Measurements from ENCODE around the gene GCKR.

Gene GCKR

GRCh38 chr2:27485496-27485895, 11.1 kb upstream of the GCKR start:
- H3K27ac ChIP-seq, result no peak overlapping the region
- TF ChIP-seq, protein P1, sequence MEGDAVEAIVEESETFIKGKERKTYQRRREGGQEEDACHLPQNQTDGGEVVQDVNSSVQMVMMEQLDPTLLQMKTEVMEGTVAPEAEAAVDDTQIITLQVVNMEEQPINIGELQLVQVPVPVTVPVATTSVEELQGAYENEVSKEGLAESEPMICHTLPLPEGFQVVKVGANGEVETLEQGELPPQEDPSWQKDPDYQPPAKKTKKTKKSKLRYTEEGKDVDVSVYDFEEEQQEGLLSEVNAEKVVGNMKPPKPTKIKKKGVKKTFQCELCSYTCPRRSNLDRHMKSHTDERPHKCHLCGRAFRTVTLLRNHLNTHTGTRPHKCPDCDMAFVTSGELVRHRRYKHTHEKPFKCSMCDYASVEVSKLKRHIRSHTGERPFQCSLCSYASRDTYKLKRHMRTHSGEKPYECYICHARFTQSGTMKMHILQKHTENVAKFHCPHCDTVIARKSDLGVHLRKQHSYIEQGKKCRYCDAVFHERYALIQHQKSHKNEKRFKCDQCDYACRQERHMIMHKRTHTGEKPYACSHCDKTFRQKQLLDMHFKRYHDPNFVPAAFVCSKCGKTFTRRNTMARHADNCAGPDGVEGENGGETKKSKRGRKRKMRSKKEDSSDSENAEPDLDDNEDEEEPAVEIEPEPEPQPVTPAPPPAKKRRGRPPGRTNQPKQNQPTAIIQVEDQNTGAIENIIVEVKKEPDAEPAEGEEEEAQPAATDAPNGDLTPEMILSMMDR (conservative IDR thresholded peaks at IDR 0.05), result no peak

DNA sequence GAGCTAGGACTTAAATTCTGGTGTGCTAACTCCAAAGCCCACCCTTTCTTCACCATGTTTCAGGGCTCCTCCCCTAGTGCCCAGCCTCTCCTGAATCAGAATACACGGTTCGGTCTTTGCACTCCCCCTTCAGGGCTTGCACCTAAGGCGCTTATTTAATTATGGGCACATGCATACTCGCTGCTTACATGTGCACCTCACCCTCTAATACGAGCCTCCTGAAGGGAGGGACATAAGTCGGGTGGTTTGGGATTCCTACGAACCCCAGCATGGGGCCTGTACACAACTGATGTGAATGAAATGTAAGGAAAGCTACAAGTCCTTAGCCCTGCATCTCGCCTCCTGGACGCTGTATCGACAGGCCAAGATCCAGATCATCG, 7.5 kb upstream of the GCKR start:
- H3K27ac ChIP-seq, result peak overlapping the region; percentile 71

DNA sequence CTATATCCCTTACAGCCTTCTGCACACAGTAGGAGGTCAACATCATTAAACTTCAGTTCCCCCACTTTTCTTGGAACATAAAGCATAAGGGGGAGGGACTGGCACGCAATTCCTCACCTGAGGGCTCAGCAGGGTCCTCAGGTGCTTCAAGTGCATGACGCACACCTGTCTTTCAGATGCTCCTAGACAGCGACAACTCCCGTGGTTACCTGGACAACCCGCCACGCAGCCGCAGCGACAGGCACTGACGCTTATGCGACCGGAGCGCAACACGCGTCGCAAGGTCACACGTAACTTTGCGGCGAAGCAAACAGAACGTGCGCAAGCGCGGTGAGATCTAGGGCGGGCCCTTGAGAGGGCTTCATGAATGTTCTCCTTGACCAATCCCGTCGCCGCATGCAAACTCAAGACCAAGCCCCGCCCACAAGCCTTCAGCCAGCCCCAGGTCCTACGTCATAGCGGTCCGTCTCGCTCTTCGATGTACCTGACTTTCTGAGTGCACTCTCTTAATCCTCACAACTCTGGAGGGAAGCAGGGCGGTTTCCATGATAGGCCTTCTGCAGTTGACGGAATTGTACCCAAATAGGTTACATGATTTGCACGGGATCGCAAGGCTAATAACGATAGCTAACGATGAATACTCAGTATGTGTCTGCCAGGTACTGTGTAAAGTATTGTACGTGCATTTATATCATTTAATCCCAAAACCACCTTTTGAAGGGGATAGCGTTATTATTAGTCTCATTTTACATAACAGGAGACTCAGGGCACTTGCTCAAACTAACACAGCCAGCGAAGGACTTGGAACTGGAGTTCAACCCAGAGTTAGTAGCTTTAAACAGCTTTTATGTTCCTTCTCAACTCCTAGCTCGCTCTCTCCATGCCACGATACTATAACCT, 6.9 kb upstream of the GCKR start, which contains the start of gene IFT172:
Gene IFT172 (minus strand): TSS at position 246 of the 900 bp plus-strand sequence. CDS start 90 bp downstream, at position 156.
- TF ChIP-seq, protein P1 (conservative IDR thresholded peaks at IDR 0.05), result no peak
- H3K27ac ChIP-seq, result peak within 1 kb of the TSS; percentile 71

More for the DNA sequence above, 7.5 kb upstream of the GCKR start:
- TF ChIP-seq, protein P1 (conservative IDR thresholded peaks at IDR 0.05), result no peak

- TF ChIP-seq, protein P1 (conservative IDR thresholded peaks at IDR 0.05), result no peak
Observed at GRCh38 chr2:27492557-27492956, 4.1 kb upstream of the GCKR start.

GRCh38 chr2:27493948-27494283, 2.7 kb upstream of the GCKR start:
- TF ChIP-seq, protein P1 (conservative IDR thresholded peaks at IDR 0.05), result no peak
- H3K27ac ChIP-seq, result no peak overlapping the region

More at GRCh38 chr2:27492557-27492956, 4.1 kb upstream of the GCKR start:
- no peak overlapping the region for H3K27ac ChIP-seq

DNA sequence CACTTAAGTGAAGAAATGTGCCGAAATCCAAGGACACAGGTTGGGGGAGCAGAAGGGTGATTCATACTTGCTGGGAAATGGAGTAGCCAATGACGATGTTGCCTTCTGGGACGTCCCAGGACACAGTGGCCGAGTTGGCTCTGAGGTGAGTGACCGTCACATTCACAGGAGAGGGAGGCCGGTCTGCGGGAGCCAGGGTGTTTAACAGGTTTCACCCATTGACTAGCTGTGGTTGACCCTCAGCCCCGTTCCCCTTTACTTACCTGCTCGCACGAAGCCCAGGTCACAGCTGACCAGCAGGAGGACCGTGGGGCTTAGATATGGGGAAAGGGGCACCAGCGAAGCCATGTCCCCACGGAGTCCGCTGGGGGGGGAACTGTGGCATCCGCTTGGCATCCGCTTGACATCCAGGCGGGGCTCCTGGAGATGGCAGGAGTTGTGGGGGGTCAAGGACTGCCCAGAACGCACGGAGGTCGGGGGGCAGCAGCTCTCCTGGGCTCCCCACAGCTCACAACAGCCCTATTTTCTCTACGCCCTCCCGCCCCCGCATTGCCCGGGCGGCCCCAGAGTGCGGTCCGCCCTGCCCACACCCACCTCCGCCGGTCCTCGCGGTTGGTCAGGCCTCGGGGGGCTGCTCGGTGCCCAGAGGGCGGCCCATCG, 2.2 kb upstream of the GCKR start:
- TF ChIP-seq, protein P1 (conservative IDR thresholded peaks at IDR 0.05), result no peak
- H3K27ac ChIP-seq, result peak overlapping the region; percentile 57; the same call in 1 of the 2 replicates

- TF ChIP-seq, protein P1 (conservative IDR thresholded peaks at IDR 0.05), result no peak
- H3K27ac ChIP-seq, result peak within 1 kb of the TSS; percentile 57; the same call in 1 of the 2 replicates
Observed at GRCh38 chr2:27494944-27495554, 1.6 kb upstream of the GCKR start, which contains the start of gene FNDC4. FNDC4 (minus strand) TSS chr2:27495200; CDS start chr2:27494679, 521 bp downstream.

Measured in VCaP (cell line).